IMR-90 (cell line): ENCODE results near the gene SLC25A15. TPM values are rescaled to one million over a fixed set of nuclear protein-coding genes. Genes with fewer than 3 reads are reported as not detected.

Experiments used
- ATAC-seq: fragments of 200-7000 bp; cut with Tn5 transposase; 2 replicates; pipeline ENCODE4 v1.9.1; 2020; ENCODE audit warnings: low read depth, mild to moderate bottlenecking, moderate library complexity
- BruUV-seq: library from RNA; stranded (reverse); fragments of 400-500 nt; replicated peaks from 2 replicates; lab custom pipeline; 2021; lab: Mats Ljungman, UMichigan
- CTCF ChIA-PET: fragments of 300-600 bp; formaldehyde crosslinking; extraction: SDS; loops from one replicate; lab custom pipeline; 2021; ENCODE audit warnings: antibody characterized with exemption; lab: Yijun Ruan, JAX
- POLR2A ChIA-PET: fragments of 300-600 bp; sonication (Branson Sonifier 250); formaldehyde crosslinking; loops from one replicate; lab custom pipeline; 2022; ENCODE audit warnings: antibody characterized with exemption; ENCODE audit not compliant: unreplicated experiment; lab: Charles Lee
- DNase-seq: peaks from one replicate; pipeline ENCODE4 v3.0.0; 2013
- H2AFZ ChIP-seq: replicated peaks from 2 replicates; pipeline ENCODE3; 2013; ENCODE audit warnings: low read length, mild to moderate bottlenecking; ENCODE audit not compliant: poor library complexity
- H2AK5ac ChIP-seq: 2 replicates; pipeline ENCODE4 v1.6.1; 2013; ENCODE audit warnings: low read depth, low read length, inconsistent platforms
- H2AK9ac ChIP-seq: replicated peaks from 2 replicates; pipeline ENCODE3; 2013; ENCODE audit warnings: mild to moderate bottlenecking, low read depth, low read length, moderate library complexity; ENCODE audit not compliant: poor library complexity
- H2BK120ac ChIP-seq: 2 replicates; pipeline ENCODE4 v1.6.1; 2013; ENCODE audit warnings: low read depth, low read length, inconsistent platforms
- H2BK15ac ChIP-seq: 3 replicates; pipeline ENCODE4 v1.6.1; 2013; ENCODE audit warnings: low read depth, low read length, inconsistent platforms
- H2BK20ac ChIP-seq: 2 replicates; pipeline ENCODE4 v1.6.1; 2013; ENCODE audit warnings: low read depth, mild to moderate bottlenecking, inconsistent platforms, low read length, moderate library complexity
- H2BK5ac ChIP-seq: 2 replicates; pipeline ENCODE4 v1.6.1; 2013; ENCODE audit warnings: mild to moderate bottlenecking, low read depth, low read length, inconsistent platforms; ENCODE audit not compliant: poor library complexity, severe bottlenecking
- H3K14ac ChIP-seq: replicated peaks from 2 replicates; pipeline ENCODE4 v1.6.1; 2013; ENCODE audit warnings: low read depth, low read length, inconsistent platforms
- H3K18ac ChIP-seq: 2 replicates; pipeline ENCODE4 v1.6.1; 2013; ENCODE audit warnings: low read depth, low read length, control low read depth
- H3K23ac ChIP-seq: 2 replicates; pipeline ENCODE4 v1.6.1; 2013; ENCODE audit warnings: low read depth, low read length, inconsistent platforms
- H3K27ac ChIP-seq: 2 replicates; pipeline ENCODE4 v1.5.1; 2013; ENCODE audit warnings: mild to moderate bottlenecking, control low read depth, low read length; ENCODE audit not compliant: insufficient read depth
- H3K27me3 ChIP-seq: 2 replicates; pipeline ENCODE4 v1.6.1; 2013; ENCODE audit warnings: low read length; ENCODE audit not compliant: control insufficient read depth, insufficient read depth
- H3K36me3 ChIP-seq: 2 replicates; pipeline ENCODE4 v1.6.1; 2013; ENCODE audit warnings: low read length, mixed read lengths; ENCODE audit not compliant: control insufficient read depth, insufficient read depth
- H3K4ac ChIP-seq: 2 replicates; pipeline ENCODE4 v1.6.1; 2013; ENCODE audit warnings: low read depth, low read length, inconsistent platforms
- H3K4me1 ChIP-seq: 2 replicates; pipeline ENCODE4 v1.6.1; 2013; ENCODE audit warnings: low read length, mixed read lengths; ENCODE audit not compliant: control insufficient read depth, insufficient read depth
- H3K4me2 ChIP-seq: 2 replicates; pipeline ENCODE4 v1.6.1; 2013; ENCODE audit warnings: low read depth, mild to moderate bottlenecking, control low read depth, low read length, moderate library complexity
- H3K4me3 ChIP-seq: 2 replicates; pipeline ENCODE4 v1.5.1; 2013; ENCODE audit warnings: low read depth, mild to moderate bottlenecking, control low read depth, low read length, moderate library complexity; ENCODE audit not compliant: insufficient read depth
- H3K56ac ChIP-seq: 2 replicates; pipeline ENCODE4 v1.6.1; 2013; ENCODE audit warnings: low read length, inconsistent platforms; ENCODE audit not compliant: insufficient read depth; ENCODE audit errors: extremely low read depth
- H3K79me1 ChIP-seq, 2 experiments: 2 replicates each; pipeline ENCODE4 v1.6.1; 2013; ENCODE audit warnings: low read length in 2 of 2, inconsistent platforms in 1 of 2, low read depth in 1 of 2
- H3K9ac ChIP-seq: 2 replicates; pipeline ENCODE4 v1.6.1; 2013; ENCODE audit warnings: low read depth, low read length, control low read depth
- H3K9me1 ChIP-seq: 2 replicates; pipeline ENCODE4 v1.6.1; 2013; ENCODE audit warnings: low read length, inconsistent platforms; ENCODE audit not compliant: insufficient read depth
- H3K9me3 ChIP-seq: 2 replicates; pipeline ENCODE4 v1.6.1; 2013; ENCODE audit warnings: low read length; ENCODE audit not compliant: control insufficient read depth, insufficient read depth
- H4K20me1 ChIP-seq: 2 replicates; pipeline ENCODE4 v1.6.1; 2013; ENCODE audit warnings: low read length, inconsistent platforms; ENCODE audit not compliant: insufficient read depth
- H4K5ac ChIP-seq: 2 replicates; pipeline ENCODE4 v1.6.1; 2013; ENCODE audit warnings: mild to moderate bottlenecking, low read depth, low read length, control low read depth
- H4K8ac ChIP-seq, 2 experiments: 2 replicates each; pipeline ENCODE4 v1.6.1; 2013; ENCODE audit warnings: low read depth in 2 of 2, low read length in 2 of 2, control low read depth in 1 of 2, inconsistent platforms in 1 of 2
- H4K91ac ChIP-seq: 2 replicates; pipeline ENCODE4 v1.6.1; 2013; ENCODE audit warnings: low read depth, low read length, inconsistent platforms; ENCODE audit not compliant: insufficient read depth
- CEBPB ChIP-seq: IDR thresholded peaks from 2 replicates; pipeline ENCODE4 v1.6.1; 2012; ENCODE audit warnings: low read depth, low read length, improper control_type of control experiment
- CHD1 ChIP-seq: IDR thresholded peaks from 2 replicates; pipeline ENCODE4 v1.6.1; 2012; ENCODE audit warnings: low read depth, low read length, improper control_type of control experiment
- FOS ChIP-seq: fragments of 150-350 bp; IDR thresholded peaks from 2 replicates; pipeline ENCODE4 v1.6.1; 2016; ENCODE audit warnings: low read depth, low read length
- MAZ ChIP-seq: IDR thresholded peaks from 2 replicates; pipeline ENCODE4 v1.6.1; 2012; ENCODE audit warnings: low read depth, mild to moderate bottlenecking, low read length, improper control_type of control experiment, moderate library complexity, borderline replicate concordance
- MXI1 ChIP-seq: IDR thresholded peaks from 2 replicates; pipeline ENCODE4 v1.6.1; 2012; ENCODE audit warnings: low read depth, mild to moderate bottlenecking, low read length, moderate library complexity, borderline replicate concordance
- NFE2L2 ChIP-seq: fragments of 150-350 bp; IDR thresholded peaks from 2 replicates; pipeline ENCODE4 v1.6.1; 2016; ENCODE audit warnings: low read depth, mild to moderate bottlenecking, low read length
- POLR2A ChIP-seq: IDR thresholded peaks from 2 replicates; pipeline ENCODE4 v1.6.1; 2012; ENCODE audit warnings: mild to moderate bottlenecking, low read depth, low read length
- RCOR1 ChIP-seq: IDR thresholded peaks from 2 replicates; pipeline ENCODE4 v1.6.1; 2012; ENCODE audit warnings: mild to moderate bottlenecking, low read length, improper control_type of control experiment; ENCODE audit not compliant: insufficient replicate concordance
- SMC3 ChIP-seq: fragments of 150-350 bp; IDR thresholded peaks from 2 replicates; pipeline ENCODE4 v1.6.1; 2016; ENCODE audit warnings: low read depth, mild to moderate bottlenecking, antibody characterized with exemption, low read length, moderate library complexity
- WGBS, 2 experiments: methylation state at CpG; one replicate each; pipeline versions ENCODE4 v1.1.5 to v1.1.7; 2013; ENCODE audit warnings: missing lambda C conversion rate in 2 of 2; ENCODE audit not compliant: insufficient read length in 1 of 2; ENCODE audit errors: extremely low coverage in 2 of 2; 5-methylcytosine and 5-hydroxymethylcytosine counted together
- dilution Hi-C: fragments of 300-500 bp; cut with HindIII; formaldehyde crosslinking; loops from one replicate; pipeline ENCODE4 v1.14.3; 2018; ENCODE audit warnings: low sequenced_read_pairs; ENCODE audit not compliant: unreplicated experiment
- in situ Hi-C: fragments of 300-500 bp; cut with MboI; formaldehyde crosslinking; loops from 3 replicates; pipeline ENCODE4 v1.14.3; 2019; ENCODE audit warnings: low sequenced_read_pairs, inconsistent platforms, mixed read lengths
- intact Hi-C: fragments of 100-400 bp; cut with micrococcal nuclease; formaldehyde crosslinking; loops from 2 replicates; pipeline ENCODE4 v1.10.0; 2022
- polyA plus RNA-seq, 3 experiments: library from polyadenylated mRNA; depleted of rRNA; stranded (reverse); fragments of >200 nt; gene quantifications; 2 replicates each; pipeline ENCODE4 v1.2.3, GENCODE V29; 2012; ENCODE audit warnings: low replicate concordance in 1 of 3
- total RNA-seq: library from RNA; depleted of rRNA; stranded (reverse); fragments of >200 nt; gene quantifications from 2 replicates; pipeline ENCODE4 v1.2.3, GENCODE V29; 2012
- TF ChIP-seq, protein P1 (sequence below): fragments of 150-350 bp; IDR thresholded peaks from 2 replicates; pipeline ENCODE4 v1.6.1; 2016; ENCODE audit warnings: low read depth, mild to moderate bottlenecking, low read length, moderate library complexity, borderline replicate concordance
- TF ChIP-seq, protein P2 (sequence below): fragments of 150-350 bp; IDR thresholded peaks from 2 replicates; pipeline ENCODE4 v1.6.1; 2017; ENCODE audit warnings: mild to moderate bottlenecking, antibody characterized with exemption, low read length, low read depth

Gene SLC25A15
- total and polyA plus RNA-seq, 2 of the 4 experiments (the other 2 are of a cell fraction), result 5.4 to 13.3 TPM

GRCh38 chr13:40776232-40776631 lies 13.2 kb upstream of the SLC25A15 start:
- dilution Hi-C loops, result no loop called here
- ChIA-PET POLR2A (no interaction called here), CTCF (interaction anchor here (0.6 to 2.5 kb wide), 2 partner anchors 16 to 38 kb away, joined by 3 to 8 read pairs; no protein-coding TSS in a partner anchor)
- Histone ChIP-seq H4K8ac (peak overlapping the region in 1 of 2 experiments; percentile 79; a peak in 2 of 4 replicates), H2AK9ac (no peak overlapping the region), H3K27ac (no peak overlapping the region), H3K23ac (no peak overlapping the region), H3K9ac (no peak overlapping the region), H3K4me3 (no peak overlapping the region), H3K4me1 (peaks cover 5% of the 10 kb centered on the region), H3K4ac (peak overlapping the region; percentile 75; the same call in 1 of the 2 replicates), H4K5ac (no peak overlapping the region), H2BK5ac (no peak overlapping the region), H3K4me2 (no peak overlapping the region), H2BK15ac (no peak overlapping the region), H2BK20ac (peak overlapping the region; percentile 50; the same call in 1 of the 2 replicates), H3K56ac (no peak overlapping the region), H3K36me3 (no peaks in the 10 kb centered on the region), H3K79me1 (peaks cover 0 to 3% of the 10 kb centered on the region in 2 experiments; a peak in 1 of 4 replicates), H3K9me1 (peaks cover 16% of the 10 kb centered on the region), H2AK5ac (no peak overlapping the region), H3K9me3 (no peaks in the 10 kb centered on the region), H2BK120ac (peak overlapping the region; percentile 66; the same call in 1 of the 2 replicates), H4K91ac (no peak overlapping the region), H3K14ac (peak overlapping the region; percentile 62; the same call in 1 of the 2 replicates), H3K27me3 (no peaks in the 10 kb centered on the region), H2AFZ (no peak overlapping the region), H3K18ac (no peak overlapping the region), H4K20me1 (no peaks in the 10 kb centered on the region)
- intact Hi-C loops, result loop anchor here (2.0 to 10.0 kb wide), 3 partner anchors 279 to 1091 kb away; no protein-coding TSS in a partner anchor
- ATAC-seq (no peak), DNase-seq (no peak)
- in situ Hi-C loops, result no loop called here
- WGBS, 2 experiments, result no CpG with 5 or more reads among the region's 7 CpGs
- TF ChIP-seq FOS (no peak), CEBPB (no peak), MXI1 (no peak), CHD1 (no peak), SMC3 (no peak), MAZ (no peak), NFE2L2 (no peak), POLR2A (no peak), RCOR1 (no peak)
- TF ChIP-seq, protein P1, sequence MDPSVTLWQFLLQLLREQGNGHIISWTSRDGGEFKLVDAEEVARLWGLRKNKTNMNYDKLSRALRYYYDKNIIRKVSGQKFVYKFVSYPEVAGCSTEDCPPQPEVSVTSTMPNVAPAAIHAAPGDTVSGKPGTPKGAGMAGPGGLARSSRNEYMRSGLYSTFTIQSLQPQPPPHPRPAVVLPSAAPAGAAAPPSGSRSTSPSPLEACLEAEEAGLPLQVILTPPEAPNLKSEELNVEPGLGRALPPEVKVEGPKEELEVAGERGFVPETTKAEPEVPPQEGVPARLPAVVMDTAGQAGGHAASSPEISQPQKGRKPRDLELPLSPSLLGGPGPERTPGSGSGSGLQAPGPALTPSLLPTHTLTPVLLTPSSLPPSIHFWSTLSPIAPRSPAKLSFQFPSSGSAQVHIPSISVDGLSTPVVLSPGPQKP, result no peak
- TF ChIP-seq, protein P2, sequence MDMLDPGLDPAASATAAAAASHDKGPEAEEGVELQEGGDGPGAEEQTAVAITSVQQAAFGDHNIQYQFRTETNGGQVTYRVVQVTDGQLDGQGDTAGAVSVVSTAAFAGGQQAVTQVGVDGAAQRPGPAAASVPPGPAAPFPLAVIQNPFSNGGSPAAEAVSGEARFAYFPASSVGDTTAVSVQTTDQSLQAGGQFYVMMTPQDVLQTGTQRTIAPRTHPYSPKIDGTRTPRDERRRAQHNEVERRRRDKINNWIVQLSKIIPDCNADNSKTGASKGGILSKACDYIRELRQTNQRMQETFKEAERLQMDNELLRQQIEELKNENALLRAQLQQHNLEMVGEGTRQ, result no peak
- BruUV-seq, result no TSS peak
